Left lung (tissue), 8 donors: Measurements from ENCODE around the gene CEP89. TPM values are rescaled to one million over a fixed set of nuclear protein-coding genes. Genes with fewer than 3 reads are reported as not detected.

ENCODE experiments used
- polyA plus RNA-seq, 6 donors: library from polyadenylated mRNA; unstranded; fragments of 120-200 nt; gene quantifications; one replicate each; pipeline ENCODE4 v1.2.1, GENCODE V29; 2013; ENCODE audit not compliant: insufficient read length in 6 of 6
- total RNA-seq, 2 donors: library from RNA; stranded (reverse); fragmentation: NEBNext Ultra II Directional; extraction: Animal tissue kit (Norgen Biotek cat#: 25700); gene quantifications; one replicate each; pipeline ENCODE4 v1.2.1, GENCODE V29; 2021
- donor health status: DM: no; HTN: yes; CAD: no.
- donor health status: DM: no; HTN: no; CAD: no.

The CEP89 gene
- total and polyA plus RNA-seq, 8 donors = 19.1 to 37.9 (median 32.3) TPM

Other genes with a start within 250 kb of the CEP89 start
- under 1 TPM in 1 of 2 donors, not detected in 1; 0.35 TPM for gene SLC7A9, start 102.2 kb downstream of the CEP89 start, total RNA-seq
- gene SLC7A9, start 102.2 kb downstream of the CEP89 start, polyA plus RNA-seq = 1 to 10 TPM in 3 of 6 donors, under 1 TPM in 3; 0.61 to 1.4 (median 1.0) TPM
- gene FAAP24, start 284 bp upstream of the CEP89 start, total RNA-seq = 1 to 10 TPM; 2.7 to 4.8 TPM
- 1 to 10 TPM; 2.7 to 4.5 (median 3.7) TPM for gene FAAP24, start 284 bp upstream of the CEP89 start, polyA plus RNA-seq
- 1 to 10 TPM; 8.9 to 9.6 TPM for gene RHPN2, start 92.9 kb upstream of the CEP89 start, total RNA-seq
- 10 to 100 TPM in 2 of 6 donors, 1 to 10 TPM in 4; 5.3 to 10.1 (median 7.8) TPM for gene RHPN2, start 92.9 kb upstream of the CEP89 start, polyA plus RNA-seq
- gene GPATCH1, start 109.2 kb upstream of the CEP89 start, total RNA-seq = 1 to 10 TPM; 5.4 to 7.0 TPM
- 10 to 100 TPM; 14.0 to 19.9 (median 16.5) TPM for gene GPATCH1, start 109.2 kb upstream of the CEP89 start, polyA plus RNA-seq
- not detected for gene WDR88, start 160.2 kb upstream of the CEP89 start, total RNA-seq
- 1 to 10 TPM; 1.2 to 1.9 (median 1.5) TPM for gene WDR88, start 160.2 kb upstream of the CEP89 start, polyA plus RNA-seq
- gene LRP3, start 222.4 kb upstream of the CEP89 start, total RNA-seq = 10 to 100 TPM; 18.1 to 33.5 TPM
- 10 to 100 TPM; 18.6 to 31.9 (median 25.2) TPM for gene LRP3, start 222.4 kb upstream of the CEP89 start, polyA plus RNA-seq